ENCODE measurements around the gene CCDC81.

The CCDC81 gene

GRCh38 chr11:86459682-86460460 is 85.2 kb downstream of the CCDC81 start:
- no peak for TF ChIP-seq ZNF274 (IDR thresholded peaks at IDR 0.05; ENCODE audit: low read depth, low read length)
- H3K4me3 ChIP-seq (ENCODE audit: low read length), result no peak overlapping the region

GRCh38 chr11:86460461-86461385 is 86.0 kb downstream of the CCDC81 start:
- H3K4me3 ChIP-seq (ENCODE audit: low read length), result no peak overlapping the region
- no peak for TF ChIP-seq ZNF274 (IDR thresholded peaks at IDR 0.05; ENCODE audit: low read depth, low read length)

- H3K4me3 ChIP-seq (ENCODE audit: low read length), result no peak overlapping the region
- no peak for TF ChIP-seq ZNF274 (IDR thresholded peaks at IDR 0.05; ENCODE audit: low read depth, low read length)
Measured at GRCh38 chr11:86461892-86462291, 87.2 kb downstream of the CCDC81 start.

GRCh38 chr11:86463120-86463519 is 88.4 kb downstream of the CCDC81 start:
- no peak for TF ChIP-seq ZNF274 (IDR thresholded peaks at IDR 0.05; ENCODE audit: low read depth, low read length)
- H3K4me3 ChIP-seq (ENCODE audit: low read length), result no peak overlapping the region

- no peak for TF ChIP-seq ZNF274 (IDR thresholded peaks at IDR 0.05; ENCODE audit: low read depth, low read length)
- H3K4me3 ChIP-seq (ENCODE audit: low read length), result no peak overlapping the region
Measured at GRCh38 chr11:86463955-86464354, 89.3 kb downstream of the CCDC81 start.

- no peak overlapping the region for H3K4me3 ChIP-seq (ENCODE audit: low read length)
- TF ChIP-seq ZNF274 (IDR thresholded peaks at IDR 0.05; ENCODE audit: low read depth, low read length), result no peak
Measured at GRCh38 chr11:86464509-86465221, 90.0 kb downstream of the CCDC81 start.

- H3K4me3 ChIP-seq (ENCODE audit: low read length), result no peak overlapping the region
- no peak for TF ChIP-seq ZNF274 (IDR thresholded peaks at IDR 0.05; ENCODE audit: low read depth, low read length)
Measured at GRCh38 chr11:86468169-86468568, 93.5 kb downstream of the CCDC81 start.

GRCh38 chr11:86469491-86470388 is 95.1 kb downstream of the CCDC81 start:
- no peak overlapping the region for H3K4me3 ChIP-seq (ENCODE audit: low read length)
- no peak for TF ChIP-seq ZNF274 (IDR thresholded peaks at IDR 0.05; ENCODE audit: low read depth, low read length)
